ENCODE measurements around the gene NOX3. TPM values are rescaled to one million over a fixed set of nuclear protein-coding genes. Genes with fewer than 3 reads are reported as not detected.

NOX3 gene
- total and polyA plus RNA-seq, 9 of the 15 experiments (the other 6 are each of a cell fraction or from before 2014, with no cell fraction given) = not detected

DNA sequence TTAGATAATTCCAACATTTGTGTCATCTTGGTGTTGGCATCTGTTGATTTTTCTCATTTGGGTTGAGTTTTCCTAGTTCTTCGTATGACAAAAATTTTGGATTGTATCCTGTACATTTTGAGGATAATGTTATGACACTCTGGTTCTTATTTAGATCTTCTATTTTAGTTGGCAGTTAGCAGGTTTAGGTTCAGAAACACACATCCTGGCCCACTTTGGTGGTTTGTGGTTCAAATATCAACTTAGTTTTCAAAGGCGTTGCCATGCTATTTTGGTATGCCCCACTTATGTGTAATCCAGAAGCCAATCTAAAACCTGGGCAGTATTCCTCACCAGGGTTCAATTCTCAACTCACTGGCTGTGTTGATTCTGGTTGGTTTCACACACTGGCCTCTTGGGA, 68.2 kb downstream of the NOX3 start:
- no peak overlapping the region for H3K4me3 ChIP-seq
- intact Hi-C loops (cut with micrococcal nuclease) = no loop called here
- ATAC-seq (no peak), FAIRE-seq (no peak), DNase-seq (ENCODE audit: extremely low read depth in 1 of 4, low spot score in 3 of 4) (no peak)
- no peaks in the 10 kb centered on the region for H3K36me3 ChIP-seq (ENCODE audit: control insufficient read depth, insufficient read depth, low read length)
- H3K4me1 ChIP-seq (replicated peaks in 1 of 2; ENCODE audit: control insufficient read depth in 2 of 2, insufficient read depth in 2 of 2, low read length in 2 of 2) = no peaks in the 10 kb centered on the region
- H3K27ac ChIP-seq (ENCODE audit: extremely low read depth, low read depth, low read length) = no peak overlapping the region
- no peak overlapping the region for H2AFZ ChIP-seq (ENCODE audit: low read depth, low read length)
- no peaks in the 10 kb centered on the region for H3K9me3 ChIP-seq (replicated peaks; ENCODE audit: control insufficient read depth, insufficient read depth, low read depth, low read length)
- WGBS (ENCODE audit: insufficient coverage, low coverage, missing lambda C conversion rate) = 0% methylated on average over 2 of the region's 2 CpGs
- H3K27me3 ChIP-seq (ENCODE audit: control insufficient read depth in 2 of 2, insufficient read depth in 2 of 2, low read length in 2 of 2) = no peaks in the 10 kb centered on the region
- no peaks in the 10 kb centered on the region for H3K9me1 ChIP-seq (ENCODE audit: control insufficient read depth, insufficient read depth, low read length)
- ChIA-PET CTCF (ENCODE audit: low intra/inter-chr PET ratio) (no interaction called here), POLR2A (no interaction called here)
- no TSS peak for BruUV-seq (replicated peaks)
- no peak overlapping the region for H3K9ac ChIP-seq (ENCODE audit: insufficient read depth in 1 of 2, low read depth in 2 of 2, low read length in 2 of 2)
- H3K79me2 ChIP-seq (ENCODE audit: control insufficient read depth, insufficient read depth, low read length) = no peaks in the 10 kb centered on the region
- in situ Hi-C loops (cut with MboI) = no loop called here
- no peaks in the 10 kb centered on the region for H4K20me1 ChIP-seq (replicated peaks; ENCODE audit: control insufficient read depth, insufficient read depth, low read length)
- H3K4me2 ChIP-seq (ENCODE audit: insufficient read depth, low read length) = no peak overlapping the region
- TF ChIP-seq MAZ (CRISPR knock-in tag; conservative IDR thresholded peaks at IDR 0.05 in 1 of 2, IDR thresholded peaks at IDR 0.05 in 1 of 2) (no peak), FOS (IDR thresholded peaks at IDR 0.05; ENCODE audit: extremely low read depth, insufficient read length) (no peak), NCOA2 (IDR thresholded peaks at IDR 0.05; ENCODE audit: partially characterized antibody in 2 of 2) (no peak), TAF15 (IDR thresholded peaks at IDR 0.05; ENCODE audit: low read depth, low read length) (no peak), NCOA6 (IDR thresholded peaks at IDR 0.05) (no peak), RBM14 (IDR thresholded peaks at IDR 0.05; ENCODE audit: borderline replicate concordance, insufficient read depth, low read depth, low read length) (no peak)
- TF ChIP-seq, protein P1, sequence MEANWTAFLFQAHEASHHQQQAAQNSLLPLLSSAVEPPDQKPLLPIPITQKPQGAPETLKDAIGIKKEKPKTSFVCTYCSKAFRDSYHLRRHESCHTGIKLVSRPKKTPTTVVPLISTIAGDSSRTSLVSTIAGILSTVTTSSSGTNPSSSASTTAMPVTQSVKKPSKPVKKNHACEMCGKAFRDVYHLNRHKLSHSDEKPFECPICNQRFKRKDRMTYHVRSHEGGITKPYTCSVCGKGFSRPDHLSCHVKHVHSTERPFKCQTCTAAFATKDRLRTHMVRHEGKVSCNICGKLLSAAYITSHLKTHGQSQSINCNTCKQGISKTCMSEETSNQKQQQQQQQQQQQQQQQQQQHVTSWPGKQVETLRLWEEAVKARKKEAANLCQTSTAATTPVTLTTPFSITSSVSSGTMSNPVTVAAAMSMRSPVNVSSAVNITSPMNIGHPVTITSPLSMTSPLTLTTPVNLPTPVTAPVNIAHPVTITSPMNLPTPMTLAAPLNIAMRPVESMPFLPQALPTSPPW (CRISPR knock-in tag; IDR thresholded peaks at IDR 0.05) = no peak
- TF ChIP-seq, protein P2, sequence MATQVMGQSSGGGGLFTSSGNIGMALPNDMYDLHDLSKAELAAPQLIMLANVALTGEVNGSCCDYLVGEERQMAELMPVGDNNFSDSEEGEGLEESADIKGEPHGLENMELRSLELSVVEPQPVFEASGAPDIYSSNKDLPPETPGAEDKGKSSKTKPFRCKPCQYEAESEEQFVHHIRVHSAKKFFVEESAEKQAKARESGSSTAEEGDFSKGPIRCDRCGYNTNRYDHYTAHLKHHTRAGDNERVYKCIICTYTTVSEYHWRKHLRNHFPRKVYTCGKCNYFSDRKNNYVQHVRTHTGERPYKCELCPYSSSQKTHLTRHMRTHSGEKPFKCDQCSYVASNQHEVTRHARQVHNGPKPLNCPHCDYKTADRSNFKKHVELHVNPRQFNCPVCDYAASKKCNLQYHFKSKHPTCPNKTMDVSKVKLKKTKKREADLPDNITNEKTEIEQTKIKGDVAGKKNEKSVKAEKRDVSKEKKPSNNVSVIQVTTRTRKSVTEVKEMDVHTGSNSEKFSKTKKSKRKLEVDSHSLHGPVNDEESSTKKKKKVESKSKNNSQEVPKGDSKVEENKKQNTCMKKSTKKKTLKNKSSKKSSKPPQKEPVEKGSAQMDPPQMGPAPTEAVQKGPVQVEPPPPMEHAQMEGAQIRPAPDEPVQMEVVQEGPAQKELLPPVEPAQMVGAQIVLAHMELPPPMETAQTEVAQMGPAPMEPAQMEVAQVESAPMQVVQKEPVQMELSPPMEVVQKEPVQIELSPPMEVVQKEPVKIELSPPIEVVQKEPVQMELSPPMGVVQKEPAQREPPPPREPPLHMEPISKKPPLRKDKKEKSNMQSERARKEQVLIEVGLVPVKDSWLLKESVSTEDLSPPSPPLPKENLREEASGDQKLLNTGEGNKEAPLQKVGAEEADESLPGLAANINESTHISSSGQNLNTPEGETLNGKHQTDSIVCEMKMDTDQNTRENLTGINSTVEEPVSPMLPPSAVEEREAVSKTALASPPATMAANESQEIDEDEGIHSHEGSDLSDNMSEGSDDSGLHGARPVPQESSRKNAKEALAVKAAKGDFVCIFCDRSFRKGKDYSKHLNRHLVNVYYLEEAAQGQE (IDR thresholded peaks at IDR 0.05; ENCODE audit: borderline replicate concordance) = no peak
- TF ChIP-seq, protein P2 (CRISPR knock-in tag; IDR thresholded peaks at IDR 0.05; ENCODE audit: low read depth) = no peak
- TF ChIP-seq, protein P3, sequence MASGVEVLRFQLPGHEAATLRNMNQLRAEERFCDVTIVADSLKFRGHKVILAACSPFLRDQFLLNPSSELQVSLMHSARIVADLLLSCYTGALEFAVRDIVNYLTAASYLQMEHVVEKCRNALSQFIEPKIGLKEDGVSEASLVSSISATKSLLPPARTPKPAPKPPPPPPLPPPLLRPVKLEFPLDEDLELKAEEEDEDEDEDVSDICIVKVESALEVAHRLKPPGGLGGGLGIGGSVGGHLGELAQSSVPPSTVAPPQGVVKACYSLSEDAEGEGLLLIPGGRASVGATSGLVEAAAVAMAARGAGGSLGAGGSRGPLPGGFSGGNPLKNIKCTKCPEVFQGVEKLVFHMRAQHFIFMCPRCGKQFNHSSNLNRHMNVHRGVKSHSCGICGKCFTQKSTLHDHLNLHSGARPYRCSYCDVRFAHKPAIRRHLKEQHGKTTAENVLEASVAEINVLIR (CRISPR knock-in tag; IDR thresholded peaks at IDR 0.05) = no peak
- TF ChIP-seq, protein P4, sequence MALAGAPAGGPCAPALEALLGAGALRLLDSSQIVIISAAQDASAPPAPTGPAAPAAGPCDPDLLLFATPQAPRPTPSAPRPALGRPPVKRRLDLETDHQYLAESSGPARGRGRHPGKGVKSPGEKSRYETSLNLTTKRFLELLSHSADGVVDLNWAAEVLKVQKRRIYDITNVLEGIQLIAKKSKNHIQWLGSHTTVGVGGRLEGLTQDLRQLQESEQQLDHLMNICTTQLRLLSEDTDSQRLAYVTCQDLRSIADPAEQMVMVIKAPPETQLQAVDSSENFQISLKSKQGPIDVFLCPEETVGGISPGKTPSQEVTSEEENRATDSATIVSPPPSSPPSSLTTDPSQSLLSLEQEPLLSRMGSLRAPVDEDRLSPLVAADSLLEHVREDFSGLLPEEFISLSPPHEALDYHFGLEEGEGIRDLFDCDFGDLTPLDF (CRISPR knock-in tag; IDR thresholded peaks at IDR 0.05) = no peak

All from K562 (cell line).